H9 (cell line): Measurements from ENCODE around the gene ZNF618. TPM values are rescaled to one million over a fixed set of nuclear protein-coding genes. Genes with fewer than 3 reads are reported as not detected.

Source experiments
- DNase-seq: peaks from one replicate; pipeline ENCODE4 v3.0.0-alpha.2; 2017
- H2AFZ ChIP-seq: one replicate; pipeline ENCODE4 v1.6.1; 2013; ENCODE audit warnings: mild to moderate bottlenecking, low read length, control low read depth, moderate library complexity
- H2AK5ac ChIP-seq: 2 replicates; pipeline ENCODE4 v1.6.1; 2013; ENCODE audit warnings: low read length, control low read depth, mixed read lengths; ENCODE audit not compliant: insufficient read length
- H2BK120ac ChIP-seq: one replicate; pipeline ENCODE4 v1.6.1; 2013; ENCODE audit warnings: low read depth, mild to moderate bottlenecking, low read length, control low read depth, inconsistent platforms; ENCODE audit not compliant: poor library complexity, severe bottlenecking
- H2BK12ac ChIP-seq: 2 replicates; pipeline ENCODE4 v1.6.1; 2013; ENCODE audit warnings: low read length, control low read depth, mixed read lengths, low read depth; ENCODE audit not compliant: insufficient read length
- H2BK15ac ChIP-seq: 2 replicates; pipeline ENCODE4 v1.6.1; 2013; ENCODE audit warnings: low read depth, low read length, control low read depth
- H2BK20ac ChIP-seq: one replicate; pipeline ENCODE4 v1.6.1; 2013; ENCODE audit warnings: low read depth, mild to moderate bottlenecking, low read length, control low read depth, inconsistent platforms; ENCODE audit not compliant: poor library complexity, severe bottlenecking
- H2BK5ac ChIP-seq: 2 replicates; pipeline ENCODE4 v1.6.1; 2013; ENCODE audit warnings: low read length, control low read depth, mixed read lengths; ENCODE audit not compliant: insufficient read length
- H3K14ac ChIP-seq: 2 replicates; pipeline ENCODE4 v1.6.1; 2013; ENCODE audit warnings: low read length, control low read depth; ENCODE audit not compliant: insufficient read depth
- H3K18ac ChIP-seq: 2 replicates; pipeline ENCODE4 v1.6.1; 2013; ENCODE audit warnings: low read depth, mild to moderate bottlenecking, mixed read lengths, low read length, control low read depth; ENCODE audit not compliant: insufficient read length
- H3K23ac ChIP-seq: 2 replicates; pipeline ENCODE4 v1.6.1; 2013; ENCODE audit warnings: low read length, control low read depth, mixed read lengths, low read depth; ENCODE audit not compliant: insufficient read length
- H3K23me2 ChIP-seq: 2 replicates; pipeline ENCODE4 v1.6.1; 2013; ENCODE audit warnings: low read depth, mild to moderate bottlenecking, mixed read lengths, low read length, control low read depth; ENCODE audit not compliant: insufficient read length, poor library complexity, severe bottlenecking
- H3K27ac ChIP-seq: 2 replicates; pipeline ENCODE4 v1.5.1; 2013; ENCODE audit warnings: low read length, control low read depth, mixed read lengths, low read depth; ENCODE audit not compliant: insufficient read length
- H3K27me3 ChIP-seq: 2 replicates; pipeline ENCODE4 v1.6.1; 2013; ENCODE audit warnings: low read length, control low read depth, inconsistent platforms; ENCODE audit not compliant: insufficient read depth
- H3K4ac ChIP-seq: 2 replicates; pipeline ENCODE4 v1.6.1; 2013; ENCODE audit warnings: low read depth, mild to moderate bottlenecking, control low read depth, inconsistent platforms, low read length, moderate library complexity
- H3K4me1 ChIP-seq: 2 replicates; pipeline ENCODE4 v1.6.1; 2013; ENCODE audit warnings: low read length, control low read depth, inconsistent platforms; ENCODE audit not compliant: insufficient read depth
- H3K4me2 ChIP-seq: 2 replicates; pipeline ENCODE4 v1.6.1; 2013; ENCODE audit warnings: low read length, control low read depth, mixed read lengths; ENCODE audit not compliant: insufficient read length, insufficient read depth
- H3K56ac ChIP-seq: 2 replicates; pipeline ENCODE4 v1.6.1; 2013; ENCODE audit warnings: low read depth, mild to moderate bottlenecking, mixed read lengths, low read length, control low read depth; ENCODE audit not compliant: insufficient read length
- H3K79me1 ChIP-seq: 2 replicates; pipeline ENCODE4 v1.6.1; 2013; ENCODE audit warnings: low read depth, mild to moderate bottlenecking, moderate library complexity, low read length, control low read depth, inconsistent platforms; ENCODE audit not compliant: insufficient read depth, poor library complexity, severe bottlenecking
- H3K79me2 ChIP-seq: 2 replicates; pipeline ENCODE4 v1.6.1; 2013; ENCODE audit warnings: low read length, control low read depth, inconsistent platforms; ENCODE audit not compliant: insufficient read depth
- H3K9ac ChIP-seq: 2 replicates; pipeline ENCODE4 v1.6.1; 2013; ENCODE audit warnings: low read length, control low read depth, mixed read lengths; ENCODE audit not compliant: insufficient read length; ENCODE audit errors: extremely low read depth
- H3K9me3 ChIP-seq: one replicate; pipeline ENCODE4 v1.6.1; 2013; ENCODE audit warnings: low read depth, low read length, inconsistent platforms; ENCODE audit not compliant: control insufficient read depth
- H3T11ph ChIP-seq: one replicate; pipeline ENCODE4 v1.6.1; 2013; ENCODE audit warnings: mild to moderate bottlenecking, low read length, control low read depth, inconsistent platforms
- H4K20me1 ChIP-seq: one replicate; pipeline ENCODE4 v1.6.1; 2013; ENCODE audit not compliant: control insufficient read depth, insufficient read length, insufficient read depth
- H4K5ac ChIP-seq: 2 replicates; pipeline ENCODE4 v1.6.1; 2013; ENCODE audit warnings: low read depth, mild to moderate bottlenecking, mixed read lengths, low read length, control low read depth; ENCODE audit not compliant: insufficient read length
- H4K8ac ChIP-seq: replicated peaks from 2 replicates; pipeline ENCODE4 v1.6.1; 2013; ENCODE audit warnings: low read length, control low read depth, mixed read lengths, low read depth; ENCODE audit not compliant: insufficient read length
- H4K91ac ChIP-seq: 2 replicates; pipeline ENCODE4 v1.6.1; 2013; ENCODE audit warnings: low read depth, mild to moderate bottlenecking, moderate library complexity, mixed read lengths, low read length, control low read depth; ENCODE audit not compliant: insufficient read length
- H3K27ac Mint-ChIP-seq, 3 experiments: 2 replicates in 2 of 3; 3 replicates in 1 of 3; pipeline ENCODE4 v1.8.0; 2020 to 2021; ENCODE audit warnings: mixed read lengths in 3 of 3, mild to moderate bottlenecking in 1 of 3, moderate library complexity in 1 of 3
- H3K27me3 Mint-ChIP-seq: 2 replicates; pipeline ENCODE4 v1.8.0; 2021; ENCODE audit warnings: low read depth, mild to moderate bottlenecking, moderate library complexity, mixed read lengths
- H3K36me3 Mint-ChIP-seq, 3 experiments: 2 replicates in 2 of 3; 3 replicates in 1 of 3; pipeline ENCODE4 v1.8.0; 2020 to 2021; ENCODE audit warnings: low read depth in 3 of 3, mixed read lengths in 3 of 3; ENCODE audit not compliant: insufficient read depth in 1 of 3
- H3K4me1 Mint-ChIP-seq, 2 experiments: 2 replicates each; pipeline ENCODE4 v1.8.0; 2020; ENCODE audit warnings: mixed read lengths in 2 of 2
- H3K4me3 Mint-ChIP-seq, 2 experiments: 2 replicates in 1 of 2; 3 replicates in 1 of 2; pipeline ENCODE4 v1.8.0; 2020 to 2021; ENCODE audit warnings: mild to moderate bottlenecking in 2 of 2, mixed read lengths in 2 of 2, moderate library complexity in 1 of 2
- H3K9me3 Mint-ChIP-seq, 2 experiments: 2 replicates in 1 of 2; 3 replicates in 1 of 2; pipeline ENCODE4 v1.8.0; 2020; ENCODE audit warnings: mild to moderate bottlenecking in 2 of 2, mixed read lengths in 2 of 2, moderate library complexity in 1 of 2
- WGBS: extraction: QIAGEN DNeasy Blood & Tissue Kit; methylation state at CpG from one replicate; pipeline ENCODE4 v1.1.7; 2013; ENCODE audit warnings: missing lambda C conversion rate, low lambda C conversion rate, mixed read lengths; ENCODE audit not compliant: insufficient read length; ENCODE audit errors: extremely low coverage; 5-methylcytosine and 5-hydroxymethylcytosine counted together
- total RNA-seq: library from RNA; stranded (reverse); gene quantifications from 2 replicates; pipeline ENCODE4 v1.2.1, GENCODE V29; 2021
- TF ChIP-seq, protein P1 (sequence below): fragments of 200-600 bp; sonication (generic); conservative IDR thresholded peaks from 3 replicates; pipeline ENCODE4 v1.8.0; 2021; ENCODE audit warnings: antibody characterized with exemption, mild to moderate bottlenecking

ZNF618 gene
- total RNA-seq, 1 experiment from 2014 or later: 13.6 TPM

DNA sequence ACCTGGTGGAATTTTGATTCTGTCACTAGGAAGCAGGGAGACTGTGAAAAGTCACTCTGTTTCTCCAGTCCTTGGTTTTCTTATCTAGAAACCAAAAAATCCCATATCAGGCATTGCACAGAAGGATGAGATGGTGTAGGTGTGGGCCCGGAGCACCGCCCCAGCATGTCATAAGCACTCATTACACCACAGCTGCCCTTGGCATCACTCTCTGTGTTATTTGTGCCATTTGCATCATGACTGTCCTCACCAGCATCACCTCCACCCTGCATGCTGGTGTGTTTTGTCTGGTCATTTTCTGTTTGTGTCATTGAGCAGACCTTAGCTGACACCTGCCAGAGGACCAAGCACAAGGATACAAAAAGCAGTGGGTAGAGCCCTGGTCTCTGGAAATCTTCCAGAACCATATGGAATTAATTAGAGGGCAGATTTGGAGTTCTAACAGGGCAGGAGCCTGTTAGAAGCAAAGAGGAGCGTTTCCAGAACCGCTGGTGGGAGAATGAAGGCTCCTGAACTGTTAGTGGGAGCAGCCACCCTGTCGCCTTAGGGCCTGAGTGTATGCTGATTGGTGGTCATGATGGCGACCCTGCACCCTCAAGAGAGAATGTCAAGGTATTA lies 102.7 kb downstream of the ZNF618 start:
- no peaks in the 10 kb centered on the region for H3K4me1 Mint-ChIP-seq
- no peaks in the 10 kb centered on the region; a peak in 1 of 7 replicates for H3K36me3 Mint-ChIP-seq
- H3K79me1 ChIP-seq: no peaks in the 10 kb centered on the region
- no peaks in the 10 kb centered on the region for H3K9me3 Mint-ChIP-seq
- DNase-seq: no peak
- no peak overlapping the region for H2BK5ac ChIP-seq
- H2BK120ac ChIP-seq: no peak overlapping the region
- no peak overlapping the region for H2AK5ac ChIP-seq
- H3K4ac ChIP-seq: no peak overlapping the region
- no peaks in the 10 kb centered on the region for H3K9me3 ChIP-seq
- no peak overlapping the region for H3K56ac ChIP-seq
- H3K79me2 ChIP-seq: no peaks in the 10 kb centered on the region
- H4K91ac ChIP-seq: no peak overlapping the region
- no peak overlapping the region for H2BK20ac ChIP-seq
- H2BK15ac ChIP-seq: no peak overlapping the region
- no peaks in the 10 kb centered on the region for H3K27me3 ChIP-seq
- H3T11ph ChIP-seq: no peak overlapping the region
- no peak overlapping the region for H3K18ac ChIP-seq
- H3K9ac ChIP-seq: no peak overlapping the region
- no peak overlapping the region for H3K27ac ChIP-seq
- H3K23ac ChIP-seq: no peak overlapping the region
- H4K20me1 ChIP-seq: no peaks in the 10 kb centered on the region
- no peak overlapping the region for H4K8ac ChIP-seq
- H3K23me2 ChIP-seq: no peaks in the 10 kb centered on the region
- H3K14ac ChIP-seq: no peak overlapping the region
- no peak overlapping the region for H3K27ac Mint-ChIP-seq
- no peak overlapping the region for H4K5ac ChIP-seq
- no peak overlapping the region for H2AFZ ChIP-seq
- H2BK12ac ChIP-seq: no peak overlapping the region
- no CpG with 5 or more reads among the region's 6 CpGs for WGBS
- H3K27me3 Mint-ChIP-seq: no peaks in the 10 kb centered on the region
- TF ChIP-seq, protein P1, sequence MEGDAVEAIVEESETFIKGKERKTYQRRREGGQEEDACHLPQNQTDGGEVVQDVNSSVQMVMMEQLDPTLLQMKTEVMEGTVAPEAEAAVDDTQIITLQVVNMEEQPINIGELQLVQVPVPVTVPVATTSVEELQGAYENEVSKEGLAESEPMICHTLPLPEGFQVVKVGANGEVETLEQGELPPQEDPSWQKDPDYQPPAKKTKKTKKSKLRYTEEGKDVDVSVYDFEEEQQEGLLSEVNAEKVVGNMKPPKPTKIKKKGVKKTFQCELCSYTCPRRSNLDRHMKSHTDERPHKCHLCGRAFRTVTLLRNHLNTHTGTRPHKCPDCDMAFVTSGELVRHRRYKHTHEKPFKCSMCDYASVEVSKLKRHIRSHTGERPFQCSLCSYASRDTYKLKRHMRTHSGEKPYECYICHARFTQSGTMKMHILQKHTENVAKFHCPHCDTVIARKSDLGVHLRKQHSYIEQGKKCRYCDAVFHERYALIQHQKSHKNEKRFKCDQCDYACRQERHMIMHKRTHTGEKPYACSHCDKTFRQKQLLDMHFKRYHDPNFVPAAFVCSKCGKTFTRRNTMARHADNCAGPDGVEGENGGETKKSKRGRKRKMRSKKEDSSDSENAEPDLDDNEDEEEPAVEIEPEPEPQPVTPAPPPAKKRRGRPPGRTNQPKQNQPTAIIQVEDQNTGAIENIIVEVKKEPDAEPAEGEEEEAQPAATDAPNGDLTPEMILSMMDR: no peak
- no peaks in the 10 kb centered on the region for H3K4me1 ChIP-seq
- no peak overlapping the region for H3K4me3 Mint-ChIP-seq
- H3K4me2 ChIP-seq: no peak overlapping the region
